Psoas muscle (tissue), 8 donors: ENCODE measurements around the gene NSD2. TPM values are rescaled to one million over a fixed set of nuclear protein-coding genes. Genes with fewer than 3 reads are reported as not detected.

ENCODE experiments used
- ATAC-seq, 4 donors: fragments of 200-7000 bp; cut with Tn5 transposase; one replicate each; pipeline ENCODE4 v1.9.1; 2020; ENCODE audit warnings: moderate library complexity in 3 of 4, mild to moderate bottlenecking in 2 of 4
- DNase-seq, 2 donors: peaks; one replicate each; pipeline ENCODE4 v3.0.0-alpha.2; 2020
- H3K27ac ChIP-seq: fragments of 200-600 bp; one replicate; pipeline ENCODE4 v1.8.0; 2022
- H3K27me3 ChIP-seq, 3 donors: fragments of 200-600 bp in 1 of 3; one replicate each; pipeline versions ENCODE4 v1.6.1 to v1.8.0; 2013 to 2022; ENCODE audit warnings: low read length in 2 of 3, mild to moderate bottlenecking in 2 of 3, moderate library complexity in 1 of 3; ENCODE audit not compliant: insufficient read depth in 3 of 3
- H3K36me3 ChIP-seq, 2 donors: fragments of 200-600 bp in 1 of 2; one replicate each; pipeline versions ENCODE4 v1.6.1 to v1.8.0; 2013 to 2022; ENCODE audit warnings: low read depth in 1 of 2, mild to moderate bottlenecking in 1 of 2, moderate library complexity in 1 of 2; ENCODE audit not compliant: insufficient read depth in 1 of 2
- H3K4me1 ChIP-seq: fragments of 200-600 bp; one replicate; pipeline ENCODE4 v1.8.0; 2022
- H3K4me3 ChIP-seq: fragments of 200-600 bp; one replicate; pipeline ENCODE4 v1.8.0; 2022; ENCODE audit warnings: mild to moderate bottlenecking
- H3K9me3 ChIP-seq: fragments of 200-600 bp; one replicate; pipeline ENCODE4 v1.8.0; 2022
- CTCF ChIP-seq: fragments of 200-600 bp; IDR thresholded peaks from one replicate; pipeline ENCODE4 v1.8.0; 2022; ENCODE audit warnings: antibody characterized with exemption
- WGBS, 3 donors: extraction: QIAGEN DNeasy Blood & Tissue Kit; methylation state at CpG; one replicate each; pipeline versions ENCODE4 v1.1.6 to v1.1.7; 2013; 5-methylcytosine and 5-hydroxymethylcytosine counted together
- intact Hi-C, 2 donors: fragments of 100-400 bp; cut with DNase I; formaldehyde crosslinking; loops; one replicate each; pipeline versions ENCODE4 v1.11.0 to v1.14.2; 2022
- long read RNA-seq, 2 donors: library from polyadenylated mRNA; unstranded; transcript quantifications; one replicate each; pipeline ENCODE4 v2.0.0, GENCODE V29; 2021
- polyA plus RNA-seq, 3 donors: library from polyadenylated mRNA; stranded (reverse); fragments of 200-250 nt; gene quantifications; one replicate each; pipeline ENCODE4 v1.2.3, GENCODE V29; 2013
- total RNA-seq, 4 donors: library from RNA; stranded (reverse); fragmentation: NEBNext Ultra II Directional in 2 of 4; extraction: Animal tissue kit (Norgen Biotek cat#: 25700) in 2 of 4; gene quantifications; one replicate each; pipeline versions ENCODE4 v1.2.1 to v1.2.4, GENCODE V29; 2021 to 2023
- donor health status: healthy with polysubstance abuse.
- donor health status: DM: no; HTN: no; CAD: no; lungs with moderate emphysema.
- donor health status: Bipolar disorder and iron deficiency.
- donor health status: healthy.
- donor health status: DM: yes; HTN: yes; CAD: no.
- donor health status: DM: no; HTN: no; CAD: no.
- donor health status: DM: no; HTN: no; CAD: no.
- donor health status: DM: yes; HTN: yes; CAD: no.

The NSD2 gene
- total RNA-seq (10 to 100 TPM; 21.2 to 36.0 (median 25.2) TPM), polyA plus RNA-seq (10 to 100 TPM in 1 of 3 donors, 1 to 10 TPM in 2; 5.6 to 19.2 (median 6.7) TPM)
- long read RNA-seq, donor 1, full-length matches to known transcripts: 3 of 14 reads
- long read RNA-seq, donor 1, partial matches to known transcripts: 4 of 14 reads
- long read RNA-seq, donor 1, other reads (novel, unspliced or antisense): 7 of 14 reads
- long read RNA-seq, donor 2, partial matches to known transcripts: 7 of 20 reads
- long read RNA-seq, donor 2, other reads (novel, unspliced or antisense): 11 of 20 reads

GRCh38 chr4:1870578-1871443 lies at the start of gene NSD2:
Gene NSD2, plus strand, starts transcription at chr4:1871393. Its CDS starts 29,262 bp downstream, at chr4:1900655.
- Histone ChIP-seq H3K4me3 (peak within 1 kb of the TSS; percentile 89), H3K27me3 (peaks cover 0 to 9% (median 3%) of the 10 kb centered on the region in 3 donors), H3K36me3 (no peaks in the 10 kb centered on the region), H3K9me3 (no peaks in the 10 kb centered on the region), H3K27ac (peak within 1 kb of the TSS; percentile 95), H3K4me1 (peaks cover 22% of the 10 kb centered on the region)
- TF ChIP-seq CTCF: no peak
- intact Hi-C loops: no loop called here
- WGBS, 3 donors: 0 to 1% (median 0%) methylated on average over 23 to 155 of the region's 155 CpGs
- DNase-seq: peak; percentile 90 to 94
- ATAC-seq: peak; percentile 89 to 90 (median 90)

- H3K4me3 ChIP-seq: no peak overlapping the region
- peaks cover 4 to 93% of the 10 kb centered on the region in 2 donors for H3K36me3 ChIP-seq
- no peaks in the 10 kb centered on the region for H3K9me3 ChIP-seq
- intact Hi-C loops: no loop called here
- no peak overlapping the region for H3K27ac ChIP-seq
- TF ChIP-seq CTCF: no peak
- WGBS, 3 donors: 95 to 98% (median 96%) methylated on average over 18 of the region's 18 CpGs
- H3K4me1 ChIP-seq: peaks cover 23% of the 10 kb centered on the region
- no peak for ATAC-seq
- H3K27me3 ChIP-seq: no peaks in the 10 kb centered on the region
- DNase-seq: no peak
Measured at GRCh38 chr4:1821679-1822567, 49.3 kb upstream of the NSD2 start.

GRCh38 chr4:1822568-1823544 lies 48.3 kb upstream of the NSD2 start:
- H3K36me3 ChIP-seq: peaks cover 4 to 84% of the 10 kb centered on the region in 2 donors
- 89 to 92% (median 92%) methylated on average over 36 to 37 of the region's 37 CpGs for WGBS, 3 donors
- no peak for TF ChIP-seq CTCF
- ATAC-seq: no peak
- no peaks in the 10 kb centered on the region for H3K27me3 ChIP-seq
- no peak overlapping the region for H3K27ac ChIP-seq
- H3K9me3 ChIP-seq: no peaks in the 10 kb centered on the region
- peaks cover 22% of the 10 kb centered on the region for H3K4me1 ChIP-seq
- no peak overlapping the region for H3K4me3 ChIP-seq
- no peak for DNase-seq
- intact Hi-C loops: no loop called here

- intact Hi-C loops: no loop called here
Measured at GRCh38 chr4:1823545-1823932, 47.7 kb upstream of the NSD2 start.

More at GRCh38 chr4:1823545-1823932, 47.7 kb upstream of the NSD2 start:
- no peak for TF ChIP-seq CTCF
- no peak overlapping the region for H3K27ac ChIP-seq
- 94 to 97% (median 96%) methylated on average over 12 of the region's 12 CpGs for WGBS, 3 donors
- peaks cover 15% of the 10 kb centered on the region for H3K4me1 ChIP-seq
- no peak for DNase-seq
- no peaks in the 10 kb centered on the region for H3K9me3 ChIP-seq
- H3K36me3 ChIP-seq: peaks cover 4 to 77% of the 10 kb centered on the region in 2 donors
- ATAC-seq: no peak
- no peaks in the 10 kb centered on the region for H3K27me3 ChIP-seq
- no peak overlapping the region for H3K4me3 ChIP-seq
